Mucosa of rectum (tissue), 2 donors: Measurements from ENCODE around the gene ADCY5.

Source experiments
- H3K27ac ChIP-seq, 2 donors: one replicate each; pipeline ENCODE4 v1.7.0; 2013; ENCODE audit warnings: inconsistent platforms in 2 of 2, low read depth in 2 of 2, low read length in 2 of 2
- H3K27me3 ChIP-seq, 2 donors: one replicate each; pipeline ENCODE4 v1.7.0; 2013; ENCODE audit warnings: low read length in 2 of 2; ENCODE audit not compliant: control insufficient read depth in 2 of 2, insufficient read depth in 2 of 2
- H3K36me3 ChIP-seq, 2 donors: one replicate each; pipeline ENCODE4 v1.7.0; 2013; ENCODE audit warnings: low read length in 2 of 2; ENCODE audit not compliant: control insufficient read depth in 2 of 2, insufficient read depth in 2 of 2
- H3K4me1 ChIP-seq, 2 donors: one replicate each; pipeline ENCODE4 v1.7.0; 2013; ENCODE audit warnings: low read length in 2 of 2, mild to moderate bottlenecking in 1 of 2; ENCODE audit not compliant: control insufficient read depth in 2 of 2, insufficient read depth in 2 of 2
- H3K4me3 ChIP-seq, 2 donors: one replicate each; pipeline ENCODE4 v1.7.0; 2013; ENCODE audit warnings: low read length in 2 of 2
- H3K9ac ChIP-seq, 2 donors: one replicate each; pipeline ENCODE4 v1.7.0; 2013; ENCODE audit warnings: low read length in 2 of 2, low read depth in 1 of 2, mild to moderate bottlenecking in 1 of 2
- H3K9me3 ChIP-seq, 2 donors: one replicate each; pipeline ENCODE4 v1.7.0; 2013; ENCODE audit warnings: low read length in 2 of 2; ENCODE audit not compliant: control insufficient read depth in 2 of 2
- donor health status: healthy.
- donor health status: Normal muscosa, but diverticular disease.

Gene ADCY5

GRCh38 chr3:123310186-123310585 lies 138.7 kb downstream of the ADCY5 start:
- Histone ChIP-seq H3K27me3 (no peaks in the 10 kb centered on the region), H3K27ac (no peak overlapping the region), H3K4me3 (no peak overlapping the region), H3K9ac (no peak overlapping the region), H3K4me1 (no peaks in the 10 kb centered on the region), H3K9me3 (no peaks in the 10 kb centered on the region), H3K36me3 (no peaks in the 10 kb centered on the region)

GRCh38 chr3:123307064-123307463 lies 141.8 kb downstream of the ADCY5 start:
- H3K4me1 ChIP-seq = no peaks in the 10 kb centered on the region
- H3K36me3 ChIP-seq = no peaks in the 10 kb centered on the region
- no peak overlapping the region for H3K4me3 ChIP-seq
- H3K27ac ChIP-seq = no peak overlapping the region
- H3K9me3 ChIP-seq = no peaks in the 10 kb centered on the region
- H3K27me3 ChIP-seq = no peaks in the 10 kb centered on the region
- no peak overlapping the region for H3K9ac ChIP-seq

- H3K4me3 ChIP-seq = no peak overlapping the region
- H3K36me3 ChIP-seq = no peaks in the 10 kb centered on the region
- H3K9me3 ChIP-seq = no peaks in the 10 kb centered on the region
- no peaks in the 10 kb centered on the region for H3K27me3 ChIP-seq
- H3K27ac ChIP-seq = no peak overlapping the region
- no peak overlapping the region for H3K9ac ChIP-seq
- H3K4me1 ChIP-seq = no peaks in the 10 kb centered on the region
Measured at GRCh38 chr3:123305192-123305591, 143.7 kb downstream of the ADCY5 start.

- no peaks in the 10 kb centered on the region for H3K9me3 ChIP-seq
- no peak overlapping the region for H3K9ac ChIP-seq
- H3K36me3 ChIP-seq = no peaks in the 10 kb centered on the region
- H3K4me3 ChIP-seq = no peak overlapping the region
- H3K27me3 ChIP-seq = no peaks in the 10 kb centered on the region
- no peaks in the 10 kb centered on the region for H3K4me1 ChIP-seq
- no peak overlapping the region for H3K27ac ChIP-seq
Measured at GRCh38 chr3:123303976-123304560, 144.8 kb downstream of the ADCY5 start.

- Histone ChIP-seq H3K9me3 (no peaks in the 10 kb centered on the region), H3K4me1 (no peaks in the 10 kb centered on the region), H3K27ac (no peak overlapping the region), H3K9ac (no peak overlapping the region), H3K27me3 (no peaks in the 10 kb centered on the region), H3K4me3 (no peak overlapping the region), H3K36me3 (no peaks in the 10 kb centered on the region)
Measured at GRCh38 chr3:123302961-123303360, 145.9 kb downstream of the ADCY5 start.

- Histone ChIP-seq H3K27ac (no peak overlapping the region), H3K4me3 (no peak overlapping the region), H3K27me3 (no peaks in the 10 kb centered on the region), H3K9me3 (no peaks in the 10 kb centered on the region), H3K36me3 (no peaks in the 10 kb centered on the region), H3K4me1 (no peaks in the 10 kb centered on the region), H3K9ac (no peak overlapping the region)
Measured at GRCh38 chr3:123301331-123302184, 147.3 kb downstream of the ADCY5 start.

- Histone ChIP-seq H3K27ac (no peak overlapping the region), H3K4me1 (no peaks in the 10 kb centered on the region), H3K36me3 (no peaks in the 10 kb centered on the region), H3K4me3 (no peak overlapping the region), H3K9ac (no peak overlapping the region), H3K9me3 (no peaks in the 10 kb centered on the region), H3K27me3 (no peaks in the 10 kb centered on the region)
Measured at GRCh38 chr3:123300583-123300982, 148.3 kb downstream of the ADCY5 start.

- Histone ChIP-seq H3K4me3 (no peak overlapping the region), H3K4me1 (no peaks in the 10 kb centered on the region), H3K9ac (no peak overlapping the region), H3K36me3 (no peaks in the 10 kb centered on the region), H3K9me3 (no peaks in the 10 kb centered on the region), H3K27ac (no peak overlapping the region), H3K27me3 (no peaks in the 10 kb centered on the region)
Measured at GRCh38 chr3:123300056-123300455, 148.8 kb downstream of the ADCY5 start.

- H3K27ac ChIP-seq = no peak overlapping the region
- no peak overlapping the region for H3K9ac ChIP-seq
- no peaks in the 10 kb centered on the region for H3K9me3 ChIP-seq
- no peaks in the 10 kb centered on the region for H3K36me3 ChIP-seq
- no peak overlapping the region for H3K4me3 ChIP-seq
- no peaks in the 10 kb centered on the region for H3K4me1 ChIP-seq
- no peaks in the 10 kb centered on the region for H3K27me3 ChIP-seq
Measured at GRCh38 chr3:123299581-123299980, 149.3 kb downstream of the ADCY5 start.

GRCh38 chr3:123298903-123299302 lies 150.0 kb downstream of the ADCY5 start:
- no peaks in the 10 kb centered on the region for H3K27me3 ChIP-seq
- no peaks in the 10 kb centered on the region for H3K9me3 ChIP-seq
- H3K4me1 ChIP-seq = no peaks in the 10 kb centered on the region
- H3K27ac ChIP-seq = no peak overlapping the region
- H3K4me3 ChIP-seq = no peak overlapping the region
- H3K36me3 ChIP-seq = no peaks in the 10 kb centered on the region
- H3K9ac ChIP-seq = no peak overlapping the region
